HG02678 (cell line): ENCODE measurements around the gene ARHGAP15.

Source experiments
- ATAC-seq: cut with Tn5 transposase; IDR thresholded peaks from one replicate; pipeline ENCODE4 v1.9.1; 2021; ENCODE audit warnings: mild to moderate bottlenecking, moderate library complexity; ENCODE audit not compliant: unreplicated experiment

Gene ARHGAP15

GRCh38 chr2:143219266-143219665, 90.0 kb downstream of the ARHGAP15 start:
- no peak for ATAC-seq

- ATAC-seq = no peak
Measured at GRCh38 chr2:143223556-143223955, 94.3 kb downstream of the ARHGAP15 start.

- no peak for ATAC-seq
Measured at GRCh38 chr2:143225931-143226330, 96.7 kb downstream of the ARHGAP15 start.

GRCh38 chr2:143226714-143227541, 97.7 kb downstream of the ARHGAP15 start:
- ATAC-seq = no peak

GRCh38 chr2:143229411-143229810, 100.2 kb downstream of the ARHGAP15 start:
- ATAC-seq = no peak

GRCh38 chr2:143229952-143230351, 100.7 kb downstream of the ARHGAP15 start:
- ATAC-seq = no peak

- ATAC-seq = no peak
Measured at GRCh38 chr2:143230506-143231253, 101.5 kb downstream of the ARHGAP15 start.

- no peak for ATAC-seq
Measured at GRCh38 chr2:143231254-143231645, 102.0 kb downstream of the ARHGAP15 start.

- ATAC-seq = no peak
Measured at GRCh38 chr2:143237146-143237777, 108.0 kb downstream of the ARHGAP15 start.

GRCh38 chr2:143241403-143242088, 112.3 kb downstream of the ARHGAP15 start:
- no peak for ATAC-seq

GRCh38 chr2:143246246-143246645, 117.0 kb downstream of the ARHGAP15 start:
- no peak for ATAC-seq

GRCh38 chr2:143246815-143247744, 117.9 kb downstream of the ARHGAP15 start:
- no peak for ATAC-seq

GRCh38 chr2:143248631-143249030, 119.4 kb downstream of the ARHGAP15 start:
- no peak for ATAC-seq

- ATAC-seq = no peak
Measured at GRCh38 chr2:143251681-143252080, 122.5 kb downstream of the ARHGAP15 start.

- no peak for ATAC-seq
Measured at GRCh38 chr2:143252138-143252907, 123.1 kb downstream of the ARHGAP15 start.

GRCh38 chr2:143254110-143254509, 124.9 kb downstream of the ARHGAP15 start:
- ATAC-seq = no peak

- ATAC-seq = no peak
Measured at GRCh38 chr2:143255086-143255485, 125.9 kb downstream of the ARHGAP15 start.

- peak; percentile 41 for ATAC-seq
Measured at GRCh38 chr2:143255899-143256298, 126.7 kb downstream of the ARHGAP15 start.
